ENCODE measurements around the gene SLC6A2. TPM values are rescaled to one million over a fixed set of nuclear protein-coding genes. Genes with fewer than 3 reads are reported as not detected.

The SLC6A2 gene
- total and polyA plus RNA-seq, 7 experiments from 2014 or later: not detected

Other genes starting within 250 kb of the SLC6A2 start
- gene MMP2, start 176.8 kb upstream of the SLC6A2 start, total RNA-seq: under 1 TPM in 4 of 5 experiments, not detected in 1; 0.51 to 0.59 (median 0.58) TPM
- not detected for gene MMP2, start 176.8 kb upstream of the SLC6A2 start, polyA plus RNA-seq
- gene LPCAT2, start 146.9 kb upstream of the SLC6A2 start, total RNA-seq: 10 to 100 TPM in 1 of 5 experiments, 1 to 10 TPM in 4; 1.1 to 16.9 (median 2.5) TPM
- gene LPCAT2, start 146.9 kb upstream of the SLC6A2 start, polyA plus RNA-seq: under 1 TPM; 0.03 to 0.22 TPM
- gene CAPNS2, start 89.3 kb upstream of the SLC6A2 start, total RNA-seq: under 1 TPM in 2 of 5 experiments, not detected in 3; 0.22 to 0.51 TPM
- gene CAPNS2, start 89.3 kb upstream of the SLC6A2 start, polyA plus RNA-seq: not detected
- gene CES1, start 177.1 kb downstream of the SLC6A2 start, total RNA-seq: 10 to 100 TPM in 1 of 5 experiments, 1 to 10 TPM in 1, under 1 TPM in 2, not detected in 1; 0.32 to 11.6 (median 1.1) TPM
- not detected for gene CES1, start 177.1 kb downstream of the SLC6A2 start, polyA plus RNA-seq
- gene CES5A, start 219.4 kb downstream of the SLC6A2 start, total RNA-seq: not detected
- gene CES5A, start 219.4 kb downstream of the SLC6A2 start, polyA plus RNA-seq: not detected

Measured in naive thymus-derived CD4-positive, alpha-beta T cell (primary cell).